Measurements from ENCODE around the gene MEX3A. TPM values are rescaled to one million over a fixed set of nuclear protein-coding genes. Genes with fewer than 3 reads are reported as not detected.
A peak's percentile ranks its signal among the peaks of the same experiment; 100 is the strongest.

MEX3A gene
- total RNA-seq, 2 experiments from 2014 or later: 5.3 TPM

DNA sequence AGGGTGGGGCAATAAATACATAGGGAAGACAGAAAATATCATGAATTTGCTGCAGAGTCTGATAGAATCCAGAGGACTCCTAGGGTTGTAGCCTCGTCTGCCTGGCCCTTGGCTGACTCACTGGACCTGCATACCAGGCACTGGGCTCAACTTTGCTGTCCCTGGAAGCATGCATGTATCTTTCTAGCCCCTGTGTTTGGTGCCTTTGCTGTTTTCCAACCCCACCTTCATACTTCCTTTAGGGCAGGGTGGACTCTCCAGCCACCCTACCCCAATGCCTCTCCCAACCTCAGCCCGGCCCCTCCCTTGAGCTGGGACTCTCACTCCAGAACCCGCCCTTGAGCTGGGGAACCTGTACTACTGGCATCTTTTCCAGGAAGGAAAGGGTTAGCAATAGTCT is 20.1 kb downstream of the MEX3A start:
- H3K9me2 ChIP-seq (ENCODE audit: insufficient read depth, low read length): no peaks in the 10 kb centered on the region
- H3K27ac ChIP-seq (ENCODE audit: low read depth, low read length, poor library complexity, severe bottlenecking): no peak overlapping the region
- no peaks in the 10 kb centered on the region for H3K79me2 ChIP-seq (ENCODE audit: insufficient read depth, low read depth, low read length)
- ChIA-PET CTCF (ENCODE audit: unreplicated experiment) (no interaction called here), POLR2A (interaction anchor here (0.7 kb wide), 1 partner anchor 79 kb away, joined by 4 read pairs; no protein-coding TSS in a partner anchor)
- peaks cover 4% of the 10 kb centered on the region; the same call in 1 of the 2 replicates for H3K36me3 ChIP-seq (ENCODE audit: insufficient read depth, low read length)
- no peaks in the 10 kb centered on the region for H4K20me1 ChIP-seq (ENCODE audit: insufficient read depth, low read length)
- no peak overlapping the region for H3K4me3 ChIP-seq (ENCODE audit: low read depth, low read length, poor library complexity, severe bottlenecking)
- no peak overlapping the region for H3K4me2 ChIP-seq (ENCODE audit: low read length)
- no peaks in the 10 kb centered on the region for H3K4me1 ChIP-seq (ENCODE audit: insufficient read depth, low read length, poor library complexity, severe bottlenecking)
- no peak overlapping the region for H2AFZ ChIP-seq (ENCODE audit: low read length)
- TF ChIP-seq, protein P1, sequence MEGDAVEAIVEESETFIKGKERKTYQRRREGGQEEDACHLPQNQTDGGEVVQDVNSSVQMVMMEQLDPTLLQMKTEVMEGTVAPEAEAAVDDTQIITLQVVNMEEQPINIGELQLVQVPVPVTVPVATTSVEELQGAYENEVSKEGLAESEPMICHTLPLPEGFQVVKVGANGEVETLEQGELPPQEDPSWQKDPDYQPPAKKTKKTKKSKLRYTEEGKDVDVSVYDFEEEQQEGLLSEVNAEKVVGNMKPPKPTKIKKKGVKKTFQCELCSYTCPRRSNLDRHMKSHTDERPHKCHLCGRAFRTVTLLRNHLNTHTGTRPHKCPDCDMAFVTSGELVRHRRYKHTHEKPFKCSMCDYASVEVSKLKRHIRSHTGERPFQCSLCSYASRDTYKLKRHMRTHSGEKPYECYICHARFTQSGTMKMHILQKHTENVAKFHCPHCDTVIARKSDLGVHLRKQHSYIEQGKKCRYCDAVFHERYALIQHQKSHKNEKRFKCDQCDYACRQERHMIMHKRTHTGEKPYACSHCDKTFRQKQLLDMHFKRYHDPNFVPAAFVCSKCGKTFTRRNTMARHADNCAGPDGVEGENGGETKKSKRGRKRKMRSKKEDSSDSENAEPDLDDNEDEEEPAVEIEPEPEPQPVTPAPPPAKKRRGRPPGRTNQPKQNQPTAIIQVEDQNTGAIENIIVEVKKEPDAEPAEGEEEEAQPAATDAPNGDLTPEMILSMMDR (conservative IDR thresholded peaks at IDR 0.05; ENCODE audit: low read length): no peak
- TF ChIP-seq EZH2phosphoT487 (IDR thresholded peaks at IDR 0.05; ENCODE audit: borderline replicate concordance, low read depth, low read length): no peak
- no peaks in the 10 kb centered on the region for H3K9me3 ChIP-seq (ENCODE audit: low read length)
- DNase-seq (ENCODE audit: low spot score): no peak
- intact Hi-C loops (cut with micrococcal nuclease; ENCODE audit: unreplicated experiment): no loop called here
- no TSS peak for BruUV-seq (replicated peaks)

GRCh38 chr1:156060937-156061636 is 21.2 kb downstream of the MEX3A start, which contains the start of gene RAB25:
TSS of gene RAB25 (plus strand) at chr1:156061160. CDS start at chr1:156061401, 241 bp downstream.
- H3K9me3 ChIP-seq (ENCODE audit: low read length): no peaks in the 10 kb centered on the region
- no peaks in the 10 kb centered on the region for H4K20me1 ChIP-seq (ENCODE audit: insufficient read depth, low read length)
- DNase-seq (ENCODE audit: low spot score): no peak
- H3K27ac ChIP-seq (ENCODE audit: low read depth, low read length, poor library complexity, severe bottlenecking): no peak within 1 kb of the TSS
- CTCF ChIA-PET (ENCODE audit: unreplicated experiment): no interaction called here
- H3K79me2 ChIP-seq (ENCODE audit: insufficient read depth, low read depth, low read length): no peaks in the 10 kb centered on the region
- no peak within 1 kb of the TSS for H3K4me3 ChIP-seq (ENCODE audit: low read depth, low read length, poor library complexity, severe bottlenecking)
- peaks cover 6% of the 10 kb centered on the region for H3K4me1 ChIP-seq (ENCODE audit: insufficient read depth, low read length, poor library complexity, severe bottlenecking)
- peaks cover 4% of the 10 kb centered on the region; the same call in 1 of the 2 replicates for H3K36me3 ChIP-seq (ENCODE audit: insufficient read depth, low read length)
- TF ChIP-seq EZH2phosphoT487 (IDR thresholded peaks at IDR 0.05; ENCODE audit: borderline replicate concordance, low read depth, low read length): no peak
- TF ChIP-seq, protein P1 (conservative IDR thresholded peaks at IDR 0.05; ENCODE audit: low read length): no peak
- H2AFZ ChIP-seq (ENCODE audit: low read length): no peak within 1 kb of the TSS
- no TSS peak for BruUV-seq (replicated peaks)
- H3K9me2 ChIP-seq (ENCODE audit: insufficient read depth, low read length): no peaks in the 10 kb centered on the region
- H3K4me2 ChIP-seq (ENCODE audit: low read length): no peak within 1 kb of the TSS
- intact Hi-C loops (cut with micrococcal nuclease; ENCODE audit: unreplicated experiment): no loop called here
- POLR2A ChIA-PET: interaction anchor here (0.7 kb wide), 1 partner anchor 125 kb away, joined by 3 read pairs; no protein-coding TSS in a partner anchor

- Histone ChIP-seq H3K27ac (ENCODE audit: low read depth, low read length, poor library complexity, severe bottlenecking) (no peak overlapping the region), H4K20me1 (ENCODE audit: insufficient read depth, low read length) (no peaks in the 10 kb centered on the region), H3K9me3 (ENCODE audit: low read length) (no peaks in the 10 kb centered on the region), H3K4me2 (ENCODE audit: low read length) (peak overlapping the region; percentile 95; the same call in 1 of the 2 replicates), H2AFZ (ENCODE audit: low read length) (no peak overlapping the region), H3K36me3 (ENCODE audit: insufficient read depth, low read length) (peaks cover 4% of the 10 kb centered on the region; the same call in 1 of the 2 replicates), H3K4me1 (ENCODE audit: insufficient read depth, low read length, poor library complexity, severe bottlenecking) (peaks cover 21% of the 10 kb centered on the region), H3K4me3 (ENCODE audit: low read depth, low read length, poor library complexity, severe bottlenecking) (no peak overlapping the region), H3K9me2 (ENCODE audit: insufficient read depth, low read length) (no peaks in the 10 kb centered on the region), H3K79me2 (ENCODE audit: insufficient read depth, low read depth, low read length) (peaks cover 21% of the 10 kb centered on the region; the same call in 1 of the 2 replicates)
- no TSS peak for BruUV-seq (replicated peaks)
- no peak for DNase-seq (ENCODE audit: low spot score)
- intact Hi-C loops (cut with micrococcal nuclease; ENCODE audit: unreplicated experiment): no loop called here
- ChIA-PET POLR2A (no interaction called here), CTCF (ENCODE audit: unreplicated experiment) (no interaction called here)
- TF ChIP-seq, protein P1 (conservative IDR thresholded peaks at IDR 0.05; ENCODE audit: low read length): no peak
- TF ChIP-seq EZH2phosphoT487 (IDR thresholded peaks at IDR 0.05; ENCODE audit: borderline replicate concordance, low read depth, low read length): no peak
Observed at GRCh38 chr1:156056326-156056849, 25.9 kb downstream of the MEX3A start.

Measured in OCI-LY7 (cell line).